HUES48 (cell line): ENCODE measurements around the gene HPGD.
"Not testable (repeated sequence)": the region's sequence is repeated elsewhere in the genome, so short reads cannot be mapped to it uniquely, and the experiment has no call there.

Experiments used
- H3K27ac ChIP-seq: one replicate; pipeline ENCODE4 v1.7.0; 2013; ENCODE audit warnings: low read depth, low read length, inconsistent platforms
- H3K27me3 ChIP-seq: 2 replicates; pipeline ENCODE4 v1.6.1; 2013; ENCODE audit warnings: mild to moderate bottlenecking, low read length; ENCODE audit not compliant: control insufficient read depth, insufficient read depth
- H3K36me3 ChIP-seq: 2 replicates; pipeline ENCODE4 v1.6.1; 2013; ENCODE audit warnings: low read length; ENCODE audit not compliant: control insufficient read depth, insufficient read depth
- H3K4me1 ChIP-seq: 2 replicates; pipeline ENCODE4 v1.6.1; 2013; ENCODE audit warnings: mild to moderate bottlenecking, low read length; ENCODE audit not compliant: control insufficient read depth, insufficient read depth
- H3K4me3 ChIP-seq: 2 replicates; pipeline ENCODE4 v1.5.1; 2013; ENCODE audit warnings: mild to moderate bottlenecking, low read depth, low read length
- H3K9ac ChIP-seq: 2 replicates; pipeline ENCODE4 v1.6.1; 2013; ENCODE audit warnings: mild to moderate bottlenecking, low read depth, low read length, moderate library complexity
- H3K9me3 ChIP-seq: 2 replicates; pipeline ENCODE4 v1.6.1; 2013; ENCODE audit warnings: low read length; ENCODE audit not compliant: control insufficient read depth, insufficient read depth

The HPGD gene

GRCh38 chr4:174505007-174505406 is 17.3 kb downstream of the HPGD start:
- no peak overlapping the region for H3K27ac ChIP-seq
- H3K4me1 ChIP-seq, result no peaks in the 10 kb centered on the region
- H3K9me3 ChIP-seq, result no peaks in the 10 kb centered on the region
- no peaks in the 10 kb centered on the region for H3K36me3 ChIP-seq
- H3K27me3 ChIP-seq, result no peaks in the 10 kb centered on the region
- no peak overlapping the region for H3K4me3 ChIP-seq
- H3K9ac ChIP-seq, result no peak overlapping the region

GRCh38 chr4:174503079-174503715 is 19.1 kb downstream of the HPGD start:
- Histone ChIP-seq H3K9me3 (no peaks in the 10 kb centered on the region), H3K27ac (no peak overlapping the region)

GRCh38 chr4:174496631-174497432 is 25.5 kb downstream of the HPGD start:
- no peak overlapping the region for H3K4me3 ChIP-seq
- H3K4me1 ChIP-seq, result 0 out of 2 replicates have a peak, but pooled peaks cover 3% of the 10 kb centered on the region
- H3K27me3 ChIP-seq, result no peaks in the 10 kb centered on the region
- no peak overlapping the region for H3K27ac ChIP-seq
- no peaks in the 10 kb centered on the region for H3K36me3 ChIP-seq
- no peaks in the 10 kb centered on the region for H3K9me3 ChIP-seq
- H3K9ac ChIP-seq, result no peak overlapping the region

More at GRCh38 chr4:174503079-174503715, 19.1 kb downstream of the HPGD start:
- no peaks in the 10 kb centered on the region for H3K27me3 ChIP-seq
- no peak overlapping the region for H3K9ac ChIP-seq
- H3K4me1 ChIP-seq, result no peaks in the 10 kb centered on the region
- no peak overlapping the region for H3K4me3 ChIP-seq
- H3K36me3 ChIP-seq, result no peaks in the 10 kb centered on the region

- no peaks in the 10 kb centered on the region for H3K36me3 ChIP-seq
- no peaks in the 10 kb centered on the region for H3K9me3 ChIP-seq
- no peak overlapping the region for H3K4me3 ChIP-seq
- no peaks in the 10 kb centered on the region for H3K27me3 ChIP-seq
- no peak overlapping the region for H3K27ac ChIP-seq
- 0 out of 2 replicates have a peak, but pooled peaks cover 3% of the 10 kb centered on the region for H3K4me1 ChIP-seq
- no peak overlapping the region for H3K9ac ChIP-seq
These were observed 26.7 kb downstream of the HPGD start for GRCh38 chr4:174495626-174496025.

GRCh38 chr4:174494726-174495125 is 27.6 kb downstream of the HPGD start:
- no peak overlapping the region for H3K4me3 ChIP-seq
- no peak overlapping the region for H3K27ac ChIP-seq
- H3K9ac ChIP-seq, result no peak overlapping the region
- no peaks in the 10 kb centered on the region for H3K9me3 ChIP-seq
- no peaks in the 10 kb centered on the region for H3K27me3 ChIP-seq
- no peaks in the 10 kb centered on the region for H3K36me3 ChIP-seq
- H3K4me1 ChIP-seq, result 0 out of 2 replicates have a peak, but pooled peaks cover 3% of the 10 kb centered on the region

GRCh38 chr4:174494146-174494545 is 28.1 kb downstream of the HPGD start:
- H3K4me3 ChIP-seq, result no peak overlapping the region
- H3K27ac ChIP-seq, result no peak overlapping the region
- 0 out of 2 replicates have a peak, but pooled peaks cover 3% of the 10 kb centered on the region for H3K4me1 ChIP-seq
- no peaks in the 10 kb centered on the region for H3K9me3 ChIP-seq
- H3K9ac ChIP-seq, result no peak overlapping the region
- no peaks in the 10 kb centered on the region for H3K27me3 ChIP-seq
- H3K36me3 ChIP-seq, result no peaks in the 10 kb centered on the region

- no peak overlapping the region for H3K4me3 ChIP-seq
- H3K9ac ChIP-seq, result no peak overlapping the region
- no peaks in the 10 kb centered on the region for H3K36me3 ChIP-seq
- H3K9me3 ChIP-seq, result no peaks in the 10 kb centered on the region
- 0 out of 2 replicates have a peak, but pooled peaks cover 3% of the 10 kb centered on the region for H3K4me1 ChIP-seq
- no peak overlapping the region for H3K27ac ChIP-seq
- H3K27me3 ChIP-seq, result no peaks in the 10 kb centered on the region
These were observed 31.8 kb downstream of the HPGD start for GRCh38 chr4:174490451-174490961.

GRCh38 chr4:174488368-174488767 is 33.9 kb downstream of the HPGD start:
- H3K9ac ChIP-seq, H3K4me3 ChIP-seq, H3K9me3 ChIP-seq, H3K27me3 ChIP-seq, H3K36me3 ChIP-seq, H3K27ac ChIP-seq, H3K4me1 ChIP-seq: not testable (repeated sequence)

GRCh38 chr4:174485025-174485424 is 37.3 kb downstream of the HPGD start:
- H3K4me1 ChIP-seq, result no peaks in the 10 kb centered on the region
- no peak overlapping the region for H3K9ac ChIP-seq
- no peaks in the 10 kb centered on the region for H3K27me3 ChIP-seq
- H3K9me3 ChIP-seq, result no peaks in the 10 kb centered on the region
- no peak overlapping the region for H3K4me3 ChIP-seq
- H3K36me3 ChIP-seq, result no peaks in the 10 kb centered on the region
- no peak overlapping the region for H3K27ac ChIP-seq

- Histone ChIP-seq H3K27ac (no peak overlapping the region), H3K9ac (no peak overlapping the region), H3K27me3 (no peaks in the 10 kb centered on the region), H3K9me3 (no peaks in the 10 kb centered on the region), H3K4me3 (no peak overlapping the region), H3K4me1 (no peaks in the 10 kb centered on the region), H3K36me3 (no peaks in the 10 kb centered on the region)
These were observed 38.5 kb downstream of the HPGD start for GRCh38 chr4:174483792-174484191.

- H3K9ac ChIP-seq, result no peak overlapping the region
- H3K4me3 ChIP-seq, result no peak overlapping the region
- H3K36me3 ChIP-seq, result no peaks in the 10 kb centered on the region
- H3K4me1 ChIP-seq, result no peaks in the 10 kb centered on the region
- no peak overlapping the region for H3K27ac ChIP-seq
- no peaks in the 10 kb centered on the region for H3K9me3 ChIP-seq
- no peaks in the 10 kb centered on the region for H3K27me3 ChIP-seq
These were observed 43.1 kb downstream of the HPGD start for GRCh38 chr4:174479140-174479539.
